ENCODE results near the gene RAB27B.

- TF ChIP-seq CTCF (IDR thresholded peaks at IDR 0.05) (no peak), POLR2A (IDR thresholded peaks at IDR 0.05; ENCODE audit: low read depth) (no peak)
Observed at GRCh38 chr18:54806526-54806925, 21.8 kb upstream of the RAB27B start.
